K562 (cell line): ENCODE data around the gene CLK4. TPM values are rescaled to one million over a fixed set of nuclear protein-coding genes. Genes with fewer than 3 reads are reported as not detected.

Experiments
- KLF13 ChIP-seq: fragments of 450-650 bp; IDR thresholded peaks from 2 replicates; pipeline ENCODE4 v1.6.1; 2016; ENCODE audit warnings: missing genetic modification characterization, low read depth, mild to moderate bottlenecking, missing compliant biosample characterization, moderate library complexity, borderline replicate concordance
- NR2C2 ChIP-seq, 2 experiments: fragments of 200-800 bp in 1 of 2; sonication (Bioruptor generic) in 1 of 2; sonication (generic) in 1 of 2; formaldehyde crosslinking in 1 of 2; IDR thresholded peaks; 2 replicates each; pipeline versions ENCODE4 v1.6.1 to v1.8.0; 2016 to 2022; ENCODE audit warnings: mild to moderate bottlenecking in 1 of 2, missing compliant biosample characterization in 1 of 2, missing genetic modification characterization in 1 of 2, missing genetic modification reagents in 1 of 2
- NRF1 ChIP-seq, 2 experiments: fragments of 450-650 bp; IDR thresholded peaks in 1 of 2; conservative IDR thresholded peaks in 1 of 2; 2 replicates each; pipeline ENCODE4 v1.6.1; 2014; ENCODE audit warnings: mild to moderate bottlenecking in 2 of 2
- SMARCE1 ChIP-seq: fragments of 450-650 bp; IDR thresholded peaks from 2 replicates; pipeline ENCODE4 v1.7.1; 2016; ENCODE audit warnings: mild to moderate bottlenecking
- STAT5B ChIP-seq: fragments of 250-450 bp; sonication (Bioruptor Pico); IDR thresholded peaks from 2 replicates; pipeline ENCODE4 v1.8.0; 2021; ENCODE audit warnings: mild to moderate bottlenecking, inconsistent platforms
- TAF7 ChIP-seq: fragments of 450-650 bp; IDR thresholded peaks from 2 replicates; pipeline ENCODE4 v1.6.1; 2016; ENCODE audit warnings: missing genetic modification characterization, missing compliant biosample characterization
- TARDBP ChIP-seq: fragments of 450-650 bp; IDR thresholded peaks from 2 replicates; pipeline ENCODE4 v1.6.1; 2016
- TCF7 ChIP-seq: sonication (generic); IDR thresholded peaks from 2 replicates; pipeline ENCODE4 v1.6.1; 2016; ENCODE audit warnings: antibody characterized with exemption, borderline replicate concordance
- ZBTB33 ChIP-seq: sonication (generic); formaldehyde crosslinking; IDR thresholded peaks from 2 replicates; pipeline ENCODE4 v1.8.1; 2023; ENCODE audit warnings: mild to moderate bottlenecking, missing genetic modification reagents
- ZNF644 ChIP-seq: fragments of 200-800 bp; sonication (Bioruptor generic); IDR thresholded peaks from 2 replicates; pipeline ENCODE4 v1.6.1; 2016; ENCODE audit warnings: low read depth, missing genetic modification characterization, missing compliant biosample characterization
- polyA plus RNA-seq, 8 experiments: library from polyadenylated mRNA; depleted of rRNA in 4 of 8; stranded (reverse) in 5 of 8; unstranded in 3 of 8; fragments of >200 nt; fragmentation: Nextera tagmentation in 2 of 8; fragmentation: Illumina TruSeq in 1 of 8; extraction: Ambion mirVana in 2 of 8; extraction: Trizol in 1 of 8; gene quantifications; 2 replicates each; pipeline versions ENCODE4 v1.2.1 to v1.2.3, GENCODE V29; 2011 to 2014; ENCODE audit warnings: inconsistent platforms in 1 of 8, missing spikeins in 1 of 8
- total RNA-seq, 7 experiments: library from RNA; depleted of rRNA in 6 of 7; stranded (reverse); fragments of >200 nt in 6 of 7; fragmentation: Illumina TruSeq in 2 of 7; extraction: Trizol in 2 of 7; gene quantifications; 2 replicates each; pipeline versions ENCODE4 v1.2.1 to v1.2.3, GENCODE V29; 2011 to 2021; ENCODE audit warnings: low replicate concordance in 1 of 7
- TF ChIP-seq, protein P1 (sequence below): sonication (generic); formaldehyde crosslinking; IDR thresholded peaks from 2 replicates; pipeline ENCODE4 v1.8.0; 2023; ENCODE audit warnings: missing genetic modification reagents, mild to moderate bottlenecking, borderline replicate concordance
- TF ChIP-seq, protein P2 (sequence below): fragments of 200-800 bp; sonication (Bioruptor generic); IDR thresholded peaks from 2 replicates; pipeline ENCODE4 v1.6.1; 2017; ENCODE audit warnings: missing genetic modification characterization, missing compliant biosample characterization

Gene CLK4
- total and polyA plus RNA-seq, 9 of the 15 experiments (the other 6 are each of a cell fraction or from before 2014, with no cell fraction given): 10.5 to 23.1 (median 13.9) TPM

DNA sequence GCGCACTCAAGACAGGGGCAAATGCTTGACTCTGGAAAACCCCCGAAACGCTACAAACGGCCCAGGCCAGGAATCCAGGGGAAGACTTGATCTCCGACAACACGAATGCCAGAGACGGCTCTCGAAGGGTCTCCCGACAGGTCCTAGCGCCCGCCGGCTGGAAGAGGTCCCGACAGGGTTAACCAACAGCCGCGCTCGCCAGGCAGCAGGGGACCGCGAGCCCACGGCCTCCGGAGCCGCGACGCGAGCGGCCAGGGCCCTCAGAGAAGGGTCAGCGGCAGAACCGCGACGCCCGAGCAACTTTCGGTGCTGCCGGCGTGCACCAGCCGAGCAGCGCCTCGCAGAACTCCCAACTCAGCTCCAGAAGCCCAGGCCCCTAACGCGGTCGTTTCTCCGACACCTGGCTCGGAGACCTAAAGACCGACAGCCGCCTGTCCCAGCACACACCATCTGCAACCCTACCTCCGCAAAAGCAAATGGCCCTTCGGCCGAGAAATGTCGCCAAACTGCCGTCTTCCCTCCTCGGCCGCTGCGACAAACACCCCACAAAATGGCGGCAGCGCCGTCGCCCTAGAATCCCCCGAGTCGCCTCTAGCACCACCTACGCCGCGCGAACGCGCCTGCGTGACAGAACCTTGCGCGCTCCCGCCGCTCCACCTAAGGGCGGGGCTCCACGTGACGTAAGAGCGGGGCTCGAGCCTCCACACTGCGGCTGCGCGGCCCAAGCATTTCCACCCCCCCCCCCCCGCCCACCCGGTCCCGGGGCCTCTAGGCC lies at the start of gene CLK4 (continued):
- TF ChIP-seq, protein P1, sequence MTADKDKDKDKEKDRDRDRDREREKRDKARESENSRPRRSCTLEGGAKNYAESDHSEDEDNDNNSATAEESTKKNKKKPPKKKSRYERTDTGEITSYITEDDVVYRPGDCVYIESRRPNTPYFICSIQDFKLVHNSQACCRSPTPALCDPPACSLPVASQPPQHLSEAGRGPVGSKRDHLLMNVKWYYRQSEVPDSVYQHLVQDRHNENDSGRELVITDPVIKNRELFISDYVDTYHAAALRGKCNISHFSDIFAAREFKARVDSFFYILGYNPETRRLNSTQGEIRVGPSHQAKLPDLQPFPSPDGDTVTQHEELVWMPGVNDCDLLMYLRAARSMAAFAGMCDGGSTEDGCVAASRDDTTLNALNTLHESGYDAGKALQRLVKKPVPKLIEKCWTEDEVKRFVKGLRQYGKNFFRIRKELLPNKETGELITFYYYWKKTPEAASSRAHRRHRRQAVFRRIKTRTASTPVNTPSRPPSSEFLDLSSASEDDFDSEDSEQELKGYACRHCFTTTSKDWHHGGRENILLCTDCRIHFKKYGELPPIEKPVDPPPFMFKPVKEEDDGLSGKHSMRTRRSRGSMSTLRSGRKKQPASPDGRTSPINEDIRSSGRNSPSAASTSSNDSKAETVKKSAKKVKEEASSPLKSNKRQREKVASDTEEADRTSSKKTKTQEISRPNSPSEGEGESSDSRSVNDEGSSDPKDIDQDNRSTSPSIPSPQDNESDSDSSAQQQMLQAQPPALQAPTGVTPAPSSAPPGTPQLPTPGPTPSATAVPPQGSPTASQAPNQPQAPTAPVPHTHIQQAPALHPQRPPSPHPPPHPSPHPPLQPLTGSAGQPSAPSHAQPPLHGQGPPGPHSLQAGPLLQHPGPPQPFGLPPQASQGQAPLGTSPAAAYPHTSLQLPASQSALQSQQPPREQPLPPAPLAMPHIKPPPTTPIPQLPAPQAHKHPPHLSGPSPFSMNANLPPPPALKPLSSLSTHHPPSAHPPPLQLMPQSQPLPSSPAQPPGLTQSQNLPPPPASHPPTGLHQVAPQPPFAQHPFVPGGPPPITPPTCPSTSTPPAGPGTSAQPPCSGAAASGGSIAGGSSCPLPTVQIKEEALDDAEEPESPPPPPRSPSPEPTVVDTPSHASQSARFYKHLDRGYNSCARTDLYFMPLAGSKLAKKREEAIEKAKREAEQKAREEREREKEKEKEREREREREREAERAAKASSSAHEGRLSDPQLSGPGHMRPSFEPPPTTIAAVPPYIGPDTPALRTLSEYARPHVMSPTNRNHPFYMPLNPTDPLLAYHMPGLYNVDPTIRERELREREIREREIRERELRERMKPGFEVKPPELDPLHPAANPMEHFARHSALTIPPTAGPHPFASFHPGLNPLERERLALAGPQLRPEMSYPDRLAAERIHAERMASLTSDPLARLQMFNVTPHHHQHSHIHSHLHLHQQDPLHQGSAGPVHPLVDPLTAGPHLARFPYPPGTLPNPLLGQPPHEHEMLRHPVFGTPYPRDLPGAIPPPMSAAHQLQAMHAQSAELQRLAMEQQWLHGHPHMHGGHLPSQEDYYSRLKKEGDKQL: no peak
- no peak for TF ChIP-seq KLF13 (tag)
- TF ChIP-seq SMARCE1: no peak
- TF ChIP-seq TARDBP: no peak
- TF ChIP-seq, protein P2, sequence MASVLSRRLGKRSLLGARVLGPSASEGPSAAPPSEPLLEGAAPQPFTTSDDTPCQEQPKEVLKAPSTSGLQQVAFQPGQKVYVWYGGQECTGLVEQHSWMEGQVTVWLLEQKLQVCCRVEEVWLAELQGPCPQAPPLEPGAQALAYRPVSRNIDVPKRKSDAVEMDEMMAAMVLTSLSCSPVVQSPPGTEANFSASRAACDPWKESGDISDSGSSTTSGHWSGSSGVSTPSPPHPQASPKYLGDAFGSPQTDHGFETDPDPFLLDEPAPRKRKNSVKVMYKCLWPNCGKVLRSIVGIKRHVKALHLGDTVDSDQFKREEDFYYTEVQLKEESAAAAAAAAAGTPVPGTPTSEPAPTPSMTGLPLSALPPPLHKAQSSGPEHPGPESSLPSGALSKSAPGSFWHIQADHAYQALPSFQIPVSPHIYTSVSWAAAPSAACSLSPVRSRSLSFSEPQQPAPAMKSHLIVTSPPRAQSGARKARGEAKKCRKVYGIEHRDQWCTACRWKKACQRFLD: peak; percentile 63; the same call in 1 of the 2 replicates
- no peak for TF ChIP-seq NR2C2 (CRISPR knock-in tag; IDR thresholded peaks at IDR 0.05)
- TF ChIP-seq NR2C2 (tag; IDR thresholded peaks at IDR 0.05): peak; percentile 28; the same call in 1 of the 2 replicates
- 0 out of 2 replicates have a peak, but pooled peaks have one; percentile 28 for TF ChIP-seq ZNF644
- TF ChIP-seq NRF1 (conservative IDR thresholded peaks at IDR 0.05 in 1 of 2, IDR thresholded peaks at IDR 0.05 in 1 of 2): peak; percentile 89 to 91
- no peak for TF ChIP-seq ZBTB33 (CRISPR knock-in tag)
- TF ChIP-seq STAT5B (CRISPR knock-in tag): no peak
- TF ChIP-seq TAF7 (tag): peak; percentile 80; the same call in 1 of the 2 replicates
- TF ChIP-seq TCF7: 0 out of 2 replicates have a peak, but pooled peaks have one; percentile 45
